SK-N-SH (cell line): Measurements from ENCODE around the gene RILPL2. TPM values are rescaled to one million over a fixed set of nuclear protein-coding genes. Genes with fewer than 3 reads are reported as not detected.

Source experiments
- CTCF ChIA-PET: fragments of 300-600, 350-600 bp; formaldehyde crosslinking; extraction: SDS; loops from one replicate; lab custom pipeline; 2021; lab: Yijun Ruan, JAX
- POLR2A ChIA-PET: fragments of 350-600 bp; sonication (Branson Sonifier 250); formaldehyde crosslinking; extraction: SDS; loops from one replicate; lab custom pipeline; 2020; ENCODE audit warnings: antibody characterized with exemption, inconsistent platforms; lab: Yijun Ruan, JAX
- DNase-seq: peaks from one replicate; pipeline ENCODE4 v3.0.0; 2012
- H2AFZ ChIP-seq: fragments of 200-600 bp; sonication (generic); 2 replicates; pipeline ENCODE4 v1.8.1; 2016; ENCODE audit warnings: antibody characterized with exemption, mild to moderate bottlenecking, low read depth
- H3F3A ChIP-seq: fragments of 200-600 bp; sonication (generic); replicated peaks from 2 replicates; pipeline ENCODE3; 2016; ENCODE audit warnings: antibody characterized with exemption, mild to moderate bottlenecking; ENCODE audit not compliant: insufficient read depth
- H3K27ac ChIP-seq, 2 experiments: fragments of 200-500 bp in 1 of 2; fragments of 200-600 bp in 1 of 2; sonication (Bioruptor generic) in 1 of 2; sonication (generic), shearing (Covaris generic) in 1 of 2; 2 replicates each; pipeline versions ENCODE4 v1.5.1 to v1.6.1; 2014 to 2016; ENCODE audit warnings: low read depth in 2 of 2, inconsistent platforms in 1 of 2, low read length in 1 of 2, mild to moderate bottlenecking in 1 of 2, mixed read lengths in 1 of 2
- H3K27me3 ChIP-seq: fragments of 200-600 bp; sonication (generic), shearing (Covaris generic); 2 replicates; pipeline ENCODE4 v1.6.1; 2016; ENCODE audit warnings: mixed run types; ENCODE audit not compliant: insufficient read depth
- H3K36me3 ChIP-seq, 2 experiments: fragments of 200-500 bp in 1 of 2; fragments of 200-600 bp in 1 of 2; sonication (Bioruptor generic) in 1 of 2; sonication (generic) in 1 of 2; replicated peaks in 1 of 2; 2 replicates each; pipeline versions ENCODE3 to v1.5.1; 2014 to 2016; ENCODE audit warnings: low read length in 1 of 2, mild to moderate bottlenecking in 1 of 2; ENCODE audit not compliant: insufficient read depth in 2 of 2, control insufficient read depth in 1 of 2
- H3K4me1 ChIP-seq, 2 experiments: fragments of 200-500 bp in 1 of 2; fragments of 200-600 bp in 1 of 2; sonication (Bioruptor generic) in 1 of 2; sonication (generic), shearing (Covaris generic) in 1 of 2; 2 replicates each; pipeline versions ENCODE4 v1.5.1 to v1.6.1; 2014 to 2016; ENCODE audit warnings: low read depth in 1 of 2, low read length in 1 of 2, mixed run types in 1 of 2; ENCODE audit not compliant: insufficient read depth in 2 of 2, control insufficient read depth in 1 of 2
- H3K4me2 ChIP-seq: fragments of 200-600 bp; sonication (generic), shearing (Covaris generic); 2 replicates; pipeline ENCODE4 v1.6.1; 2017; ENCODE audit warnings: mixed run types
- H3K4me3 ChIP-seq, 2 experiments: fragments of 200-500 bp in 1 of 2; fragments of 200-600 bp in 1 of 2; sonication (Bioruptor generic) in 1 of 2; sonication (generic), shearing (Covaris generic) in 1 of 2; 2 replicates each; pipeline versions ENCODE4 v1.5.1 to v1.8.1; 2014 to 2016; ENCODE audit warnings: low read depth in 2 of 2, inconsistent platforms in 1 of 2, low read length in 1 of 2, mild to moderate bottlenecking in 1 of 2, mixed read lengths in 1 of 2, moderate library complexity in 1 of 2
- H3K79me2 ChIP-seq: fragments of 200-600 bp; sonication (generic); 2 replicates; pipeline ENCODE4 v1.8.1; 2017; ENCODE audit warnings: mild to moderate bottlenecking; ENCODE audit not compliant: insufficient read depth
- H3K9ac ChIP-seq: fragments of 200-600 bp; sonication (generic); 2 replicates; pipeline ENCODE4 v1.6.1; 2017; ENCODE audit warnings: mixed run types
- H3K9me2 ChIP-seq: fragments of 200-600 bp; sonication (generic); 2 replicates; pipeline ENCODE4 v1.6.1; 2017; ENCODE audit warnings: mixed run types
- H3K9me3 ChIP-seq: fragments of 200-600 bp; sonication (generic); 2 replicates; pipeline ENCODE4 v1.6.1; 2017; ENCODE audit warnings: mixed run types, mild to moderate bottlenecking, moderate library complexity
- H4K20me1 ChIP-seq: fragments of 200-600 bp; sonication (generic); 2 replicates; pipeline ENCODE4 v1.6.1; 2017; ENCODE audit warnings: mild to moderate bottlenecking, mixed run types; ENCODE audit not compliant: insufficient read depth
- EZH2phosphoT487 ChIP-seq: fragments of 200-600 bp; sonication (generic); IDR thresholded peaks from 2 replicates; pipeline ENCODE4 v1.6.1; 2017; ENCODE audit warnings: low read depth, mixed run types, mild to moderate bottlenecking, antibody characterized with exemption, moderate library complexity, borderline replicate concordance
- FOSL2 ChIP-seq: IDR thresholded peaks from 2 replicates; pipeline ENCODE4 v1.4.0; 2012; ENCODE audit warnings: low read depth, mild to moderate bottlenecking, moderate library complexity, borderline replicate concordance
- MEF2A ChIP-seq: IDR thresholded peaks from 2 replicates; pipeline ENCODE4 v1.4.0; 2012; ENCODE audit warnings: low read depth, borderline replicate concordance
- MXI1 ChIP-seq: IDR thresholded peaks from 2 replicates; pipeline ENCODE4 v1.6.1; 2012; ENCODE audit warnings: mild to moderate bottlenecking, low read depth, low read length, improper control_type of control experiment
- NRF1 ChIP-seq: IDR thresholded peaks from 2 replicates; pipeline ENCODE4 v1.6.1; 2012; ENCODE audit warnings: low read depth, mild to moderate bottlenecking, low read length
- SIN3A ChIP-seq: IDR thresholded peaks from 2 replicates; pipeline ENCODE4 v1.6.1; 2012; ENCODE audit warnings: low read depth, mild to moderate bottlenecking, low read length, moderate library complexity, borderline replicate concordance
- SMC3 ChIP-seq: IDR thresholded peaks from 2 replicates; pipeline ENCODE4 v1.6.1; 2012; ENCODE audit warnings: low read depth, low read length, improper control_type of control experiment
- TAF1 ChIP-seq: IDR thresholded peaks from 2 replicates; pipeline ENCODE4 v1.6.1; 2012; ENCODE audit warnings: low read depth, mild to moderate bottlenecking, low read length, moderate library complexity, borderline replicate concordance
- WGBS: methylation state at CpG from one replicate; pipeline ENCODE4 v1.1.6; 2017; ENCODE audit warnings: low lambda C conversion rate; 5-methylcytosine and 5-hydroxymethylcytosine counted together
- polyA plus RNA-seq, 3 experiments: library from polyadenylated mRNA; depleted of rRNA; stranded (reverse); fragments of >200 nt; gene quantifications; 2 replicates each; pipeline ENCODE4 v1.2.3, GENCODE V29; 2012
- TF ChIP-seq, protein P1 (sequence below): IDR thresholded peaks from 2 replicates; pipeline ENCODE4 v1.4.0; 2012; ENCODE audit warnings: low read depth, borderline replicate concordance
- TF ChIP-seq, protein P2 (sequence below): fragments of 150-350 bp; IDR thresholded peaks from 2 replicates; pipeline ENCODE4 v1.6.1; 2017; ENCODE audit warnings: antibody characterized with exemption, low read length, low read depth, borderline replicate concordance
- TF ChIP-seq, protein P3 (sequence below): fragments of 200-600 bp; sonication (generic); IDR thresholded peaks from 2 replicates; pipeline ENCODE4 v1.6.1; 2017; ENCODE audit warnings: antibody characterized with exemption, mild to moderate bottlenecking, moderate library complexity

The RILPL2 gene
- polyA plus RNA-seq, 1 of the 3 experiments (the other 2 are of a cell fraction): 5.0 TPM

DNA sequence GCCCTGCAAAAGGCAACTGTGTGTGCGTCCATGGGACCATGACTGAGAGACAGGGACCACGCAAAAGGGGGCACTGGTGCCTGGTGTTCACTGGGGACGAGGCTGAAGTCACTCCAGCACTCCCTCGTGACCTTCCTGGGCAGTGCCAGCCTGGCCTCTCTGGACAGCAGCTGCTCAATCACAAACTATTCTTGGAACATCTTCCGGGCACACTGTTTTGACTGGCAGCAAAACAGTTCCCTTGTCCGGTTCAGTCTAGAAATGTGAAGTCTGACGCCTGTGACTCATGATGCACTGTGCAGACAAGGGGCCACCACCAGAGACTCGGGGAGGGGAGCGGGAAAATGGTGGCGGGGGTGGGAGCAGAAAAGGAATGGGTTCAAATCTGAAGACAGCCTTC is 42.3 kb upstream of the RILPL2 start (continued):
- TF ChIP-seq, protein P1, sequence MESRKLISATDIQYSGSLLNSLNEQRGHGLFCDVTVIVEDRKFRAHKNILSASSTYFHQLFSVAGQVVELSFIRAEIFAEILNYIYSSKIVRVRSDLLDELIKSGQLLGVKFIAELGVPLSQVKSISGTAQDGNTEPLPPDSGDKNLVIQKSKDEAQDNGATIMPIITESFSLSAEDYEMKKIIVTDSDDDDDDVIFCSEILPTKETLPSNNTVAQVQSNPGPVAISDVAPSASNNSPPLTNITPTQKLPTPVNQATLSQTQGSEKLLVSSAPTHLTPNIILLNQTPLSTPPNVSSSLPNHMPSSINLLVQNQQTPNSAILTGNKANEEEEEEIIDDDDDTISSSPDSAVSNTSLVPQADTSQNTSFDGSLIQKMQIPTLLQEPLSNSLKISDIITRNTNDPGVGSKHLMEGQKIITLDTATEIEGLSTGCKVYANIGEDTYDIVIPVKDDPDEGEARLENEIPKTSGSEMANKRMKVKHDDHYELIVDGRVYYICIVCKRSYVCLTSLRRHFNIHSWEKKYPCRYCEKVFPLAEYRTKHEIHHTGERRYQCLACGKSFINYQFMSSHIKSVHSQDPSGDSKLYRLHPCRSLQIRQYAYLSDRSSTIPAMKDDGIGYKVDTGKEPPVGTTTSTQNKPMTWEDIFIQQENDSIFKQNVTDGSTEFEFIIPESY: no peak
- TF ChIP-seq SMC3 (no peak), EZH2phosphoT487 (no peak)

DNA sequence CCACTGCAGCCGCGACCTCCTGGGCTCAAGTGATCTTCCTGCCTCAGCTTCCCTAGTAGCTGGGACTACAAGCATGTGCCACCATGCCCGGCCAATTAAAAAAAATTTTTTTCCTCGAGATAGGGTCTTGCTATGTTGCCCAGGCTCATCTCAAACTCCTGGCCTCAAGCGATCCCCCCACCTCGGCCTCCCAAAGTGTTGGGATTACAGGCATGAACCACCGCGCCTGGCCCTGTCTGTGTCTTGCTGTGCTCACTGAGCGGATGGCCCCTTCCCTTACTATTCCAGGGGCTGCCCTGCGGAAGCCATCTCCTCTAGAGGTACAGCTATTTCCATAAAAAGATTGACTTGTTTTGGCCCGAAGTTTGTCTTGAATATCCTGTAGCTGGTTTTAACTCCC is 41.6 kb upstream of the RILPL2 start:
- no peak for DNase-seq
- ChIA-PET CTCF (no interaction called here), POLR2A (no interaction called here)
- Histone ChIP-seq H3K9me2 (no peaks in the 10 kb centered on the region), H3F3A (peaks cover 14% of the 10 kb centered on the region), H3K4me1 (peaks cover 0 to 6% of the 10 kb centered on the region in 2 experiments; a peak in 2 of 4 replicates), H3K9ac (no peak overlapping the region), H4K20me1 (no peaks in the 10 kb centered on the region), H2AFZ (no peak overlapping the region), H3K36me3 (peaks cover 4 to 18% of the 10 kb centered on the region in 2 experiments), H3K4me2 (0 out of 2 replicates have a peak overlapping the region, but pooled peaks have one; percentile 49), H3K27ac (peak overlapping the region in 1 of 2 experiments; percentile 49; a peak in 2 of 4 replicates), H3K9me3 (no peaks in the 10 kb centered on the region), H3K79me2 (0 out of 2 replicates have a peak, but pooled peaks cover 7% of the 10 kb centered on the region), H3K4me3 (no peak overlapping the region), H3K27me3 (no peaks in the 10 kb centered on the region)
- no peak for TF ChIP-seq SIN3A
- 93% methylated on average over 11 of the region's 11 CpGs for WGBS

DNA sequence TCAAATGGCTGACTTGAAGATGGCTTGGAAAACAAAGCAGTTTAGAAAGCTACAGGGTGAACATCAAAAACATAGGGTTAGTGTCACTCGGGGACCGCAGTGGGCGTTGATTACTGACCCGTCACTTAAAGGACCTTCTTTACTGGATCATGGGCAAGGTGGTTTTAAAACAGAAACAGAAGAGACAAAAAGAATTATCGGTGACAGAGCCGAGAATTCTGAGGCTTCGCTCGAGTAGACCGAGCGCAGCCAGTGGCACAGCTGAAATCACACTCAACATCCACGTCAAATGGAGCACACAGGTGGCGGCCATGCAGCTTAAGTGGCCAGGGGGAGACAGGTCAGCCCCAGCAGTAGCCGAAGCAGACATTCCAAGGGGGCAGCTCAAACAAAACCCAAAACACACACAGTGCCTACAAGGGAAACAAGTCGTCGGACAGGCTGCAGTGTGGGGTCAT is 38.8 kb upstream of the RILPL2 start:
- Histone ChIP-seq H3K36me3 (peaks cover 22 to 39% of the 10 kb centered on the region in 2 experiments), H4K20me1 (no peaks in the 10 kb centered on the region), H3K4me2 (no peak overlapping the region), H3K9ac (no peak overlapping the region), H3F3A (peaks cover 12% of the 10 kb centered on the region), H3K4me3 (no peak overlapping the region), H3K27ac (no peak overlapping the region), H3K79me2 (0 out of 2 replicates have a peak, but pooled peaks cover 11% of the 10 kb centered on the region), H3K27me3 (no peaks in the 10 kb centered on the region), H3K9me2 (no peaks in the 10 kb centered on the region), H3K9me3 (no peaks in the 10 kb centered on the region), H3K4me1 (peaks cover 0 to 6% of the 10 kb centered on the region in 2 experiments; a peak in 2 of 4 replicates)
- WGBS: 96% methylated on average over 14 of the region's 15 CpGs
- DNase-seq: no peak
- CTCF ChIA-PET: no interaction called here
- no peak for TF ChIP-seq FOSL2
- TF ChIP-seq MXI1: no peak
- TF ChIP-seq NRF1: no peak
- TF ChIP-seq, protein P2, sequence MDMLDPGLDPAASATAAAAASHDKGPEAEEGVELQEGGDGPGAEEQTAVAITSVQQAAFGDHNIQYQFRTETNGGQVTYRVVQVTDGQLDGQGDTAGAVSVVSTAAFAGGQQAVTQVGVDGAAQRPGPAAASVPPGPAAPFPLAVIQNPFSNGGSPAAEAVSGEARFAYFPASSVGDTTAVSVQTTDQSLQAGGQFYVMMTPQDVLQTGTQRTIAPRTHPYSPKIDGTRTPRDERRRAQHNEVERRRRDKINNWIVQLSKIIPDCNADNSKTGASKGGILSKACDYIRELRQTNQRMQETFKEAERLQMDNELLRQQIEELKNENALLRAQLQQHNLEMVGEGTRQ: no peak
- TF ChIP-seq MEF2A: no peak
- TF ChIP-seq, protein P1: no peak
- TF ChIP-seq, protein P3, sequence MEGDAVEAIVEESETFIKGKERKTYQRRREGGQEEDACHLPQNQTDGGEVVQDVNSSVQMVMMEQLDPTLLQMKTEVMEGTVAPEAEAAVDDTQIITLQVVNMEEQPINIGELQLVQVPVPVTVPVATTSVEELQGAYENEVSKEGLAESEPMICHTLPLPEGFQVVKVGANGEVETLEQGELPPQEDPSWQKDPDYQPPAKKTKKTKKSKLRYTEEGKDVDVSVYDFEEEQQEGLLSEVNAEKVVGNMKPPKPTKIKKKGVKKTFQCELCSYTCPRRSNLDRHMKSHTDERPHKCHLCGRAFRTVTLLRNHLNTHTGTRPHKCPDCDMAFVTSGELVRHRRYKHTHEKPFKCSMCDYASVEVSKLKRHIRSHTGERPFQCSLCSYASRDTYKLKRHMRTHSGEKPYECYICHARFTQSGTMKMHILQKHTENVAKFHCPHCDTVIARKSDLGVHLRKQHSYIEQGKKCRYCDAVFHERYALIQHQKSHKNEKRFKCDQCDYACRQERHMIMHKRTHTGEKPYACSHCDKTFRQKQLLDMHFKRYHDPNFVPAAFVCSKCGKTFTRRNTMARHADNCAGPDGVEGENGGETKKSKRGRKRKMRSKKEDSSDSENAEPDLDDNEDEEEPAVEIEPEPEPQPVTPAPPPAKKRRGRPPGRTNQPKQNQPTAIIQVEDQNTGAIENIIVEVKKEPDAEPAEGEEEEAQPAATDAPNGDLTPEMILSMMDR: no peak
- TF ChIP-seq TAF1: no peak
- TF ChIP-seq, all 33 proteins: peak for 0
- POLR2A ChIA-PET: no interaction called here
- H2AFZ ChIP-seq: no peak overlapping the region
